ENCODE measurements around the gene BRD8. TPM values are rescaled to one million over a fixed set of nuclear protein-coding genes. Genes with fewer than 3 reads are reported as not detected.
A peak's percentile ranks its signal among the peaks of the same experiment; 100 is the strongest.
"Not testable (repeated sequence)": the region's sequence is repeated elsewhere in the genome, so short reads cannot be mapped to it uniquely, and the experiment has no call there.

BRD8 gene, protein sequence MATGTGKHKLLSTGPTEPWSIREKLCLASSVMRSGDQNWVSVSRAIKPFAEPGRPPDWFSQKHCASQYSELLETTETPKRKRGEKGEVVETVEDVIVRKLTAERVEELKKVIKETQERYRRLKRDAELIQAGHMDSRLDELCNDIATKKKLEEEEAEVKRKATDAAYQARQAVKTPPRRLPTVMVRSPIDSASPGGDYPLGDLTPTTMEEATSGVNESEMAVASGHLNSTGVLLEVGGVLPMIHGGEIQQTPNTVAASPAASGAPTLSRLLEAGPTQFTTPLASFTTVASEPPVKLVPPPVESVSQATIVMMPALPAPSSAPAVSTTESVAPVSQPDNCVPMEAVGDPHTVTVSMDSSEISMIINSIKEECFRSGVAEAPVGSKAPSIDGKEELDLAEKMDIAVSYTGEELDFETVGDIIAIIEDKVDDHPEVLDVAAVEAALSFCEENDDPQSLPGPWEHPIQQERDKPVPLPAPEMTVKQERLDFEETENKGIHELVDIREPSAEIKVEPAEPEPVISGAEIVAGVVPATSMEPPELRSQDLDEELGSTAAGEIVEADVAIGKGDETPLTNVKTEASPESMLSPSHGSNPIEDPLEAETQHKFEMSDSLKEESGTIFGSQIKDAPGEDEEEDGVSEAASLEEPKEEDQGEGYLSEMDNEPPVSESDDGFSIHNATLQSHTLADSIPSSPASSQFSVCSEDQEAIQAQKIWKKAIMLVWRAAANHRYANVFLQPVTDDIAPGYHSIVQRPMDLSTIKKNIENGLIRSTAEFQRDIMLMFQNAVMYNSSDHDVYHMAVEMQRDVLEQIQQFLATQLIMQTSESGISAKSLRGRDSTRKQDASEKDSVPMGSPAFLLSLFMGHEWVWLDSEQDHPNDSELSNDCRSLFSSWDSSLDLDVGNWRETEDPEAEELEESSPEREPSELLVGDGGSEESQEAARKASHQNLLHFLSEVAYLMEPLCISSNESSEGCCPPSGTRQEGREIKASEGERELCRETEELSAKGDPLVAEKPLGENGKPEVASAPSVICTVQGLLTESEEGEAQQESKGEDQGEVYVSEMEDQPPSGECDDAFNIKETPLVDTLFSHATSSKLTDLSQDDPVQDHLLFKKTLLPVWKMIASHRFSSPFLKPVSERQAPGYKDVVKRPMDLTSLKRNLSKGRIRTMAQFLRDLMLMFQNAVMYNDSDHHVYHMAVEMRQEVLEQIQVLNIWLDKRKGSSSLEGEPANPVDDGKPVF
- 228 TPM for polyA plus RNA-seq (ENCODE audit: insufficient read length)
- long read RNA-seq, donor 1, transcript BRD8-226 (6 exons, 557 nt) = major isoform, 9 of 44 reads
- long read RNA-seq, donor 1, partial matches to known transcripts = 30 of 44 reads
- long read RNA-seq, donor 1, other reads (novel, unspliced or antisense) = 0 of 44 reads
- long read RNA-seq, donor 2, transcript BRD8-226 (6 exons, 557 nt) = major isoform, 9 of 55 reads
- long read RNA-seq, donor 2, partial matches to known transcripts = 39 of 55 reads
- long read RNA-seq, donor 2, other reads (novel, unspliced or antisense) = 0 of 55 reads
- long read RNA-seq, donor 3, transcript BRD8-226 (6 exons, 557 nt) = major isoform, 14 of 34 reads
- long read RNA-seq, donor 3, partial matches to known transcripts = 13 of 34 reads
- long read RNA-seq, donor 3, other reads (novel, unspliced or antisense) = 0 of 34 reads
- long read RNA-seq, donor 4, partial matches to known transcripts = 0 of 5 reads
- long read RNA-seq, donor 4, other reads (novel, unspliced or antisense) = 0 of 5 reads
- long read RNA-seq, donor 5, transcript BRD8-226 (6 exons, 557 nt) = major isoform, 11 of 72 reads
- long read RNA-seq, donor 5, partial matches to known transcripts = 51 of 72 reads
- long read RNA-seq, donor 5, other reads (novel, unspliced or antisense) = 0 of 72 reads
- long read RNA-seq, donor 6, transcript BRD8-226 (6 exons, 557 nt) = major isoform, 6 of 15 reads
- long read RNA-seq, donor 6, partial matches to known transcripts = 7 of 15 reads
- long read RNA-seq, donor 6, other reads (novel, unspliced or antisense) = 0 of 15 reads
- long read RNA-seq, donor 7, transcript BRD8-226 (6 exons, 557 nt) = major isoform, 13 of 42 reads
- long read RNA-seq, donor 7, partial matches to known transcripts = 19 of 42 reads
- long read RNA-seq, donor 7, other reads (novel, unspliced or antisense) = 0 of 42 reads
- long read RNA-seq, donor 8, transcript BRD8-226 (6 exons, 557 nt) = major isoform, 13 of 27 reads
- long read RNA-seq, donor 8, partial matches to known transcripts = 6 of 27 reads
- long read RNA-seq, donor 8, other reads (novel, unspliced or antisense) = 0 of 27 reads

DNA sequence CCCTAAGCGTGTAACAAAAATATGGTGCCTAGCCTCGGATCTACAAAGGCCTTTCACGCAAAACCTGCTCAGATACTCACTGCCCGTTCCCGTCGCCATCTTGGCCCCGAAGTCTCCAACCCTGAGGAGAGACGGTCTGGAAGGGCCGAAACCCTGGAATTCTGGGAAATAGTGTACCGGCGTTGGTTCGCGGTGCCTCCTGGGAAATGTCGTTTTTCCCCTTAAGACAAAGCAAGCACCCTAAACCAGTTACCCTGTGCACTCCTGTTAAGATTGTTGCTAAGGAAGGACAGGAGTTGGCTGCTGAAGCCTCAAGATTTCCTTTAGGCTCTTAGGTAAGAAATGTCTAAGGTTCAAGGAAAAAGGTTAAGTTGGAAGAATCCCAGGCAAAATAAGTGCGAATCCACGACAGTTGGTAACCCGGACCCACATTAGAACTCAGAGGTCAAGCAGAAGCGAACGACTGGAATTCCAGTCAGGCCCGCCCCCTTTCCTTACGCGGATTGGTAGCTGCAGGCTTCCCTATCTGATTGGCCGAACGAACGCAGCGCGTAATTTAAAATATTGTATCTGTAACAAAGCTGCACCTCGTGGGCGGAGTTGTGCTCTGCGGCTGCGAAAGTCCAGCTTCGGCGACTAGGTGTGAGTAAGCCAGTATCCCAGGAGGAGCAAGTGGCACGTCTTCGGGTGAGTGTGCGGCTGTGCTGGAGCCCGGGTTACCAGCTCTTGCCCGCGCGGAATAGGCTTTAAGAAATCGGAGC lies at the start of gene BRD8, which contains the start of gene KIF20A:
TSS of gene BRD8 (minus strand) at position 115 of the 761 bp plus-strand sequence. CDS start at position 99, 16 bp downstream.
TSS of gene KIF20A (plus strand) at position 597 of the 761 bp plus-strand sequence. CDS start 569 bp downstream, outside the sequence.
- peak; percentile 96 for DNase-seq

DNA sequence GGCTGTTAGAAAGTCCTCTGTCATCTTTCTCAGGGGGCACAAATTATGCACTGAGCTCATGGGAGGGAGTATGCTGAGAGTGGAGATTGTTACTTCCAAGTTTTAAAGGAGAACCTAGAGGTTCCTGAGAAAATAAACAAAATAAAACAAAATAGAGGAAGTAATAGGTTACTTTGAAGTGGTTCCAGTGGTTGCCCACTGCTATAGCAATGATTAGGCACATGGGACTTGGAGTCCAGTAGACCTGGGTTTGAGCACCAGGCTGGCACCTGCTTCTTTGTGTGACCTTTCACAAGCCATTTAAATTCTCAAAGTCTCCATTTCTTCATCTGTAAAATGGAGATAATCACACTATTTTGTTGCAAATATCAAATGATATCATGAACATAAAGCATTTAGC lies 48.5 kb upstream of the BRD8 start:
- no peak for DNase-seq

DNA sequence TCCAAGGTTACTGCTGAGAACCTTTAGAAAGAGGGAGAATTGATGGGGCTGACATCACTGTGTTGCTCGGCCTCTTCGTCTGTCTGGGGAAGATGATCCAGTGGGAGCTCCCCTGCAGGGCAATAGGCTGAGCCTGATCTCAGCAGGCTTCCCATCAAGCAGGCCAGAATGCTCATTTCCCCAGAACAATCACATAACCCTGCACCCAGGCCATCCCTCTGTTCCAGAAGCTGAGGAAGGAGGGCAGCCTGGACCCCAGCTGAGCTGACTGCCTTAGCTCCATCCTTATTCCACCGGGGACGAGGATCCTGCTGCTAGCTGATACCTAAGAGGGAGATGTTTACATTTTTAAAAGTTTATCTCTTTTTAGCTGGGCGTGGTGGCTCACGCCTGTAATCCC lies 46.3 kb upstream of the BRD8 start:
- no peak for DNase-seq

DNA sequence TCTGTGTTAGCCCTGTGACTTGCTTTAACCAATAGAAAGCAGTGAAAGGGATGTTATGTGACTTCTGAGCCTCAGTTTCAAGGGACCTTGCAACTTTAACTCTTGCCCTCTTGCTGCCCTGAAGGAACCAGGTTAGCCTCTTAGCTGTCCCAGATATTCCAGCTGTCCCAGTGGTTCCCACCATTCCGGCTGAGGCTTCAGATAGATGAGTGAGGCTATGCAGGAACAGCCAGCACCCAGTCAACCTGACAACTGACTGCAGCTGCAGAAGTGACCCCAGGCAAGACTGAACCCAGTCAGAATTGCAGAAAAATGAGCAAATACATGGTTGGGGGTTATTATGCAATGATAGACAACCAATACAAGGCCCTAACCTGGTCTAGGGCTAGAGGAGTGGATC lies 45.1 kb upstream of the BRD8 start:
- DNase-seq = no peak

DNA sequence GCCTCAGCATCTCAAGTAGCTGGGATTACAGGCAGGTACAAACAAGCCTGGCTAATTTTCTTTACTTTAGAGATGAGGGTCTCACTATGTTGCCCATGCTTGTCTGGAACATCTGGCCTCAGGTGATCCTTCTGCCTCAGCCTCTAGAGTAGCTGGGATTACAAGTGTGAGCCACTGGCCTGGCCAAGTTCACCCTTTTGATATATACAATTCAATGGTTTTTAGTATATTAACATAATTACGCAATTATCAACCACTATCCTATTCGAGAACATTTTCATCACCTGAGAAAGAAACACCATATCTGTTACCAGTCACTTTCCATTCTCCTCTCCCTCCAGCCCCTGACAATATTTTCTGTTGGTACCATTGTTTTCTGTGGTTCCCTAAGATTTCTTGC lies 38.4 kb upstream of the BRD8 start:
- no peak for DNase-seq

DNA sequence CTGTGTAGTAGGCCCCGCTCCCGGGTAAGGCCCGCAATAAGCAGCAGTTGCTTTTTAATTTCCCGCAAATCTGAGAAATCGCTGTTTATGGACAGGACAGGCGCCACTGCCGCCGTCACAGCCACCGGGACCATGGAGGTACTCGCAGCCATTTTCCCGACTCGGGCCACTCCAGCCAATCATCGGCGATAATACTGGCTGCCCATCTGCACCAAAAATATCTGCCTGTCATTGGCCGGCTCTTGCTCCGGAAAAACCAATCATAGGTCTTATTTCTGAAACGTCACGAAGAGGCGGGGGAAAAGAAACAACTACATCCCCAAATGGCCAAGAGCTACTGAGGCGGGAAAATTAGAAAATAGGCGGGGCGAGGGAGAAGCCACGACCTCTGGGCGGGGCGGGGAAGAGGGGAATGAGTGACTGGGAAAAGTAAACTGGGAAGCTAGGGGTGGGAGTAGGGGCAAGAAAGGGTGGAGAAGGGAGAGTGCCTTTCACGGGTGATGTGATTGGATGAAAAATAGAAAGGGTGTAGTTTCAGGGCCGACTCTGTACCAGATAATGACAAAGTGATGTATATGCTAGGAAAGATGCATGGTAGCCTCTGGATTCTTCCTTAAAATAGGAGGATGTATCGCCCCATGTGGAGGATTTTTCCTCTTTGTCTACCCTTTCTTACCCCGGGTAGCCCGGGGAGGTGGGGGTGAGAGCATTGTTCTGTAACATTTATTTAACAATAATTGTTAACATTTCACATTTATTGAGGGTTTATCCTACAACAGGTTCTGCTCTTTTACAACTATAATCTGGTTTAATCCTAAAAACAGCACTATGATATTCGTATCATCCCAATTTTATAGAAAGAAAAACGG lies 35.0 kb upstream of the BRD8 start, which contains the start of gene CDC23:
TSS of gene CDC23 (minus strand) at position 163 of the 869 bp plus-strand sequence. CDS start at position 152, 11 bp downstream.
- peak; percentile 99 for DNase-seq

DNA sequence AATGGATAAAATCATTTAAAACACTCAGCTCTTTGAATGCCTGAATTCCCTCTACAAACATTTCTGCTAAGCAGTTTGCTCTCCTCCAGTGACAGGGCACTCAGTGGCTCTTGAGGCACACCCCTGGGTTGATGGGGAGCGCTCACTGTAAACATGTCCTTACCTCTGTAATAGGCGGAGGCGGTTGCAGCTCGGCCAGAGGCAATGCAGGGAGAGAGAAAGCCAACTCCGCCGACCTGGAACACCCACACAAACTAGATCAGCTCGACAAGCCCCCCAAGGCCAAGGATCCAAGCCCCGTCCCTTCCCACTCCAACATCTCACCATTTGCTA lies 34.4 kb upstream of the BRD8 start:
- no peak for DNase-seq

DNA sequence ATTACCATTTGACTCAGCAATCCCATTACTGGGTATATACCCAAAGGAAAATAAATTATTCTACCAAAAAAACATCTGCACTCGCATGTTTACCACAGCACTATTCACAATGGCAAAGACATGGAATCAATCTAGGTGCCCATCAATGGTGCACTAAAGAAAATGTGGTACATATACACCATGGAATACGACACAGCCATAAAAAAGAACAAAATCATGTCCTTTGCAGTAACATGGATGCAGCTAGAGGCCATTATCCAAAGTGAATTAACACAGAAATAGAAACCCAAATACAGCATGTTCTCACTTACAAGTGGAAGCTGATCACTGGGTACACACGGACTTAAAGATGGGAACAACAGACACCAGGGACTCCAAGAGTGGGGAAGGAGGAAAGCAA lies 32.6 kb upstream of the BRD8 start:
- DNase-seq = no peak

DNA sequence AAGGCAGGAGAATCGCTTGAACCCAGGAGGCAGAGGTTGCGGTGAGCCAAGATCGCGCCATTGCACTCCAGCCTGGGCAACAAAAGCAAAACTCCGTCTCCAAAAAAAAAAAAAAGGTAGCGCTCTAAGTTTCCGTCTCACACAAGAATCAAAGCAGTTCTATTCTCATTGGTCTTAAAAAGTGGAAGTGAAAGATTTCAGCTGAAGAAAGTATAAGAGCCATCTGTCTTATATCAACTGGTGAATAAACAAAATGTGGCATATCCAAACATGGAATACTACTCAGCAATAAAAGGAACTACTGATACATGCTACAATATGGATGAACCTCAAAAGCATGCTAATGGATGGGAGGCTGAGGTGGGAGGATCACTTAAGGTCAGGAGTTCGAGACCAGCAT lies 15.4 kb upstream of the BRD8 start:
- DNase-seq = not testable (repeated sequence)

DNA sequence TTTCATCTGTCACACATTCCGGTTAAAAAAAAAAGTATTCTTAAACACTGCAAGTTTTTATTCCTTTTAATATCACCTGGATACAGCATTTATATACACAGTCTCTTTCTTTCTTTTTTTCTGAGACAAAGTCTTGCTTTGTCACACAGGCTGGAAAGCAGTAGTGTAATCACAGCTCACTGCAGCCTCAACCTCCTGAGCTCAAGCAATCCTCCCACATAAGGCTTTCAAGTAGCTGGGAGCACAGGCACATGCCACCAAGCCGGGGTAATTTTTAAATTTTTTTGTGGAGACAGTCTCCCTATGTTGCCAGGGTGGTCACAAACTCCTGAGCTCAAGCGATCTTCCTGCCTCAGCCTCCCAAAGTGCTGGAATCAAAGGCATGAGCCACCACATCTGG lies 14.4 kb upstream of the BRD8 start:
- DNase-seq = no peak

DNA sequence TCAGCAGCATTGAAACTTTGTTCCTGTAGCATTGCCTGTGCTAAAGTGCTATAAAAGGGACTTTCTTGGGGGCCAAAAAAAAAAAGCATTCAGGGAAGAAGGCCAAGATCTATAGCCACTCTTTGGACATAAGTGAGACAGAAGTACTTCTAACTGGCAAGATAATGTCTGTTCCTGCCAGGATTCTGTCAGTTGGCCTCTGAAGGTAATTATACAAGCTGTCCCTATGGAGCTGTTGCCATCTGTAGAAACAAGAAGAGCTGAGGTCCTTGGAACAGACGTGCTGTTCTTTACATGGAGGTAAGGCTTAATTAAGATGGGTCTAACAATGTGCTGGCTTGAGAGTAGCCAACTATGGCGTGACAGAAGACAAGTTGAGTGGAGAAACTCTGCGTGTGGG lies 10.2 kb upstream of the BRD8 start:
- no peak for DNase-seq

DNA sequence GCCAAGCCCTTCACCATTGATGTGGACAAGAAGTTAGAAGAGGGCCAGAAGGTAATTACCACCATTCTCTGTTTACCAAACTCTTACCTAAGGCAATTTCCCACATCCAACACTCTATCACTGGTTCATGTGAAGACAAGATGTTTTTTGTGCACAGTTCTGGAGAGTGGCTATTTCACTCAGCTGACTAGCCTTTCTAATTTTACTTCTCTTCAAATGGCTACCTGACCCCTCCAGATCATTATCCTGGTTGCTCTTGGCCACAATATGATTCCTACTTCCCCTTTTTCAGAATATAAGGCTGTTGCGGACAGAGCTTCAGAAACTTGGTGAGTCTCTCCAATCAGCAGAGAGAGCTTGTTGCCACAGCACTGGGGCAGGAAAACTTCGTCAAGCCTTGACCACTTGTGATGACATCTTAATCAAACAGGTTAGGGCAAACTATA lies 7.6 kb upstream of the BRD8 start:
- no peak for DNase-seq

DNA sequence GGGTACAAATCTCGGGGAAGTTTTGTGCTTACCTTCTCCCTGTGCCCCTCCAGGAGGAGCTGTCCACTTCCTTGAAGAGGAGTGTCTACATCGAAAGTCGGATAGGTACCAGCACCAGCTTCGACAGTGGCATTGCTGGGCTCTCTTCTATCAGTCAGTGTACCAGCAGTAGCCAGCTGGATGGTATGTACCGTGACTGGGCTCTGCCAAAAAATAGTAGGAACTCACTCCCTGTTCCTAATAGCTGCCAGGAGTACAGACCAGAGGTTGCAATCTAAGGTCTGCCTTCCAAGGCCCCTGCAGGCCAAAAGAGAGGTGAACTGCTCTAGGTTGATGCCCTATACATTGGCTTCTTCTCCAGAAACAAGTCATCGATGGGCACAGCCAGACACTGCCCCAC lies 4.4 kb upstream of the BRD8 start:
- no peak for DNase-seq

DNA sequence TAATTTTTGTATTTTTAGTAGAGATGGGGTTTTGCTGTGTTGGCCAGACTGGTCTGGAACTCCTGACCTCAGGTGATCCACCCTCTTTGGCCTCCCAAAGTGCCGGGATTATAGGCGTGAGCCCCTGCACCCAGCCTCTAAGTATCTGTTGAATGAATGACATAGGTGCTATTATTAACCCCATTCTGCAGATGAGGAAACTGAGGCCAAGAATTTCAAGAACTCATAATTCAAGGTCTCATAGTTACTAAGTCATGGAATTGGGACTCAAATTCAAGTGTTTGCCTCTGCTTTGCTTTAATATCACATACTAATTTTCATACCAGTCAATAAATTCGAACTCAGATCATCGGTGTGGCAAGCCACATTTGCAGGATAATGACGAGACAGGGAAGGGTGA lies 2.4 kb upstream of the BRD8 start:
- DNase-seq = no peak

DNA sequence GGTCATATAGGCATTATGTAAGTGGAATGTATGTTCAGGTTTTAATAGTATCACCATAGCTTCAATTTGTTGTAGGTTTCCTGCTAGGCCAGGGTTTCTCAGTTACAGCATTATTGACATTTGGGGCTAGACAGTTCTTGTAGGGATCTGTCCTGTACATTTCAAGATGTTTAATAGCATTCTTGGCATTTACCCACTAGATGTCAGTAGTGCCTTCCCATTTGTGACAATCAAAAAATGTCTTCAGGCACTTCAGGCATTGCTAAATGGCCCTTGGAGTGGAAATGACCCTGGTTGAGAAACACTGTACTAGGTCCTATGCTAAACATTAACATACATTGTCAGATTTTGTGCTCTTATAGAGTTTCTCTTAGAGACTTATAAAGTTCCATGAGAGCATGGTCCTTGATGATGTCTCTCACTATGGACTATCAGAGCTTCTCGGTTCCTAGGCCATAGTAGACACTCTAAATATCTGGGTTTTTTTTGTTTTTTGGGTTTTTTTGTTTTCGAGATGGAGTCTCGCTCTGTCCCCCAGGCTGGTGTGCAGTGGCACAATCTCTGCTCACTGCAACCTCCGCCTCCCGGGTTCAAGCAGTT lies 1.9 kb upstream of the BRD8 start:
- peak; percentile 63 for DNase-seq

DNA sequence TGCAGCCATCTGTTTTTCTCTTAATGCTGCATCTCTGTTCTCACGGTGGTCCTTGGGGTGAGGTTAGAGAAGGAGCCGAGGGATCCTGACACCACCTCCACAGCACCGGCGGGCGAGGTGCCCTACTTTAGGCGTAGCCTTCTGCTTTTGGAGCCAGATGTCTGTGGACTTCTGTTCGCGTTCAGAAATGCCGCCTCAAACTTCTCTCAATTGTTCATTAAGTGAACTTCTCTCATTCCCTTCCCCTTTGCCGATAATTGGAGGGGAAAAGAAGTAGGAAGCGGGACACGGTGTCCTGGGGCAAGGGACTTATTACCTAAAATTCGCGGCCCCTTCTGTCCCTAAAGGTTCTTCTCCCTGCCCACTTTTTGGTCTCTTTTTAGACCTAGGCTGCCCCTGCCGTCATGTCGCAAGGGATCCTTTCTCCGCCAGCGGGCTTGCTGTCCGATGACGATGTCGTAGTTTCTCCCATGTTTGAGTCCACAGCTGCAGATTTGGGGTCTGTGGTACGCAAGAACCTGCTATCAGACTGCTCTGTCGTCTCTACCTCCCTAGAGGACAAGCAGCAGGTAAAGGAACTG lies 937 bp upstream of the BRD8 start:
- no peak for DNase-seq

DNA sequence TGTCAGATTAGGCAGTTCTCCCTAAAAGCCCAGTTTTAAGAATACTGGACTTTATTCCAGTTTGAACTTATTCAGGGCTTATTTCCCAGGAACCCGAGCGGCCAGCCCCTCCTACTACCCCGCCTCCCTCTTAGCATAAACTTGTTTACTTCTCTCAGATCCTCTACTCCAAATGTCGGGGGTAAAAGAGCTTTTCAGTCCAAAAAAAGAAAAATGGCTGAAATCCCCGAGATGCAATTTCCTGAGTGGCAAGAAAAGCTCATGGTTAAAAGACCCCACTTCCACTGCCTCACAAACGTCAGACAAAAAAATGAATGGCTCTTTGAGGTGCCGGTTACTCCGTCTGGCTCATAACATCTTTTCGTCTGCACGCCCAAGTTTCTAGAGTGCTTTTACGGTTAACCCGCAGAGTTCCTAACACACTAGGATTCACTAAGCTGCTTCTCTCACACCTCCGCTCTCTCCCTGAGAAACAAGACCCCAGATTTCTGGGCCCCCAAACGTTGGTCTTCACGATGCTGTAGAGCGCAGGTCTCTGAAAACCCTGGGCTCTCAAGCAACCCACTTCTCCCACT lies 402 bp downstream of the BRD8 start:
- DNase-seq = peak; percentile 44
